ENCODE results near the gene CREB3L4.

- no peak for TF ChIP-seq POLR2A (IDR thresholded peaks at IDR 0.05; ENCODE audit: low read length)
- no peak for TF ChIP-seq GATA1 (IDR thresholded peaks at IDR 0.05; ENCODE audit: low read depth, low read length)
Observed at GRCh38 chr1:153962088-153963029, 5.3 kb upstream of the CREB3L4 start.

All from erythroblast (primary cell).